ENCODE measurements around the gene DIS3L2. TPM values are rescaled to one million over a fixed set of nuclear protein-coding genes. Genes with fewer than 3 reads are reported as not detected.

DIS3L2 gene
- total RNA-seq, 1 donor from 2014 or later, result 20.6 TPM

- H3K4me1 ChIP-seq, result peaks cover 8 to 9% of the 10 kb centered on the region in 2 donors
- peak in 1 of 2 donors; percentile 48 for DNase-seq (ENCODE audit: low spot score in 2 of 2)
- peak overlapping the region; percentile 50 to 63 for H3K4me3 ChIP-seq
- no peak for TF ChIP-seq CTCF (IDR thresholded peaks at IDR 0.05)
- H3K27ac ChIP-seq, result no peak overlapping the region
- no peaks in the 10 kb centered on the region for H3K36me3 ChIP-seq
- no peaks in the 10 kb centered on the region for H3K9me3 ChIP-seq
- intact Hi-C loops (cut with DNase I), result loop anchor here (5.0 to 10.0 kb wide), 2 partner anchors 400 to 598 kb away; partner anchors contain the start of genes CHRND and PRSS56
- H3K27me3 ChIP-seq, result no peaks in the 10 kb centered on the region
Measured at GRCh38 chr2:231926761-231927565, 34.5 kb upstream of the DIS3L2 start.

GRCh38 chr2:231927566-231927890, 34.0 kb upstream of the DIS3L2 start:
- Histone ChIP-seq H3K27ac (no peak overlapping the region), H3K9me3 (no peaks in the 10 kb centered on the region), H3K27me3 (no peaks in the 10 kb centered on the region), H3K4me1 (peaks cover 8 to 9% of the 10 kb centered on the region in 2 donors), H3K4me3 (no peak overlapping the region), H3K36me3 (no peaks in the 10 kb centered on the region)
- peak in 1 of 2 donors; percentile 31 for DNase-seq (ENCODE audit: low spot score in 2 of 2)
- intact Hi-C loops (cut with DNase I), result loop anchor here (5.0 to 10.0 kb wide), 2 partner anchors 400 to 597 kb away; partner anchors contain the start of genes CHRND and PRSS56
- TF ChIP-seq CTCF (IDR thresholded peaks at IDR 0.05), result no peak

- peaks cover 8 to 9% of the 10 kb centered on the region in 2 donors for H3K4me1 ChIP-seq
- no peaks in the 10 kb centered on the region for H3K9me3 ChIP-seq
- no peak for TF ChIP-seq CTCF (IDR thresholded peaks at IDR 0.05)
- no peaks in the 10 kb centered on the region for H3K36me3 ChIP-seq
- peak in 1 of 2 donors; percentile 44 for DNase-seq (ENCODE audit: low spot score in 2 of 2)
- H3K27me3 ChIP-seq, result no peaks in the 10 kb centered on the region
- intact Hi-C loops (cut with DNase I), result loop anchor here (5.0 to 10.0 kb wide), 2 partner anchors 399 to 596 kb away; partner anchors contain the start of genes CHRND and PRSS56
- H3K27ac ChIP-seq, result no peak overlapping the region
- H3K4me3 ChIP-seq, result no peak overlapping the region
Measured at GRCh38 chr2:231928481-231928880, 33.0 kb upstream of the DIS3L2 start.

GRCh38 chr2:231928901-231929725, 32.4 kb upstream of the DIS3L2 start:
- no peak overlapping the region for H3K4me3 ChIP-seq
- no peak overlapping the region for H3K27ac ChIP-seq
- no peaks in the 10 kb centered on the region for H3K36me3 ChIP-seq
- H3K4me1 ChIP-seq, result peaks cover 8 to 9% of the 10 kb centered on the region in 2 donors
- no peaks in the 10 kb centered on the region for H3K9me3 ChIP-seq
- TF ChIP-seq CTCF (IDR thresholded peaks at IDR 0.05), result no peak
- no peaks in the 10 kb centered on the region for H3K27me3 ChIP-seq
- peak in 1 of 2 donors; percentile 21 for DNase-seq (ENCODE audit: low spot score in 2 of 2)
- intact Hi-C loops (cut with DNase I), result loop anchor here (5.0 to 10.0 kb wide), 2 partner anchors 398 to 596 kb away; partner anchors contain the start of genes CHRND and PRSS56

- peak in 1 of 2 donors; percentile 40 for DNase-seq (ENCODE audit: low spot score in 2 of 2)
- H3K4me1 ChIP-seq, result peaks cover 8 to 9% of the 10 kb centered on the region in 2 donors
- H3K27me3 ChIP-seq, result no peaks in the 10 kb centered on the region
- intact Hi-C loops (cut with DNase I), result loop anchor here (5.0 to 10.0 kb wide), 2 partner anchors 397 to 595 kb away; partner anchors contain the start of genes CHRND and PRSS56
- H3K9me3 ChIP-seq, result no peaks in the 10 kb centered on the region
- no peak overlapping the region for H3K27ac ChIP-seq
- TF ChIP-seq CTCF (IDR thresholded peaks at IDR 0.05), result no peak
- H3K36me3 ChIP-seq, result no peaks in the 10 kb centered on the region
- no peak overlapping the region for H3K4me3 ChIP-seq
Measured at GRCh38 chr2:231929961-231930592, 31.4 kb upstream of the DIS3L2 start.

Measured in ascending aorta (tissue), 2 donors.